Chondrocyte (in vitro differentiated cells): ENCODE results near the gene TTBK1. TPM values are rescaled to one million over a fixed set of nuclear protein-coding genes. Genes with fewer than 3 reads are reported as not detected.

Experiments
- DNase-seq: peaks from one replicate; pipeline ENCODE4 v3.0.0; 2021; ENCODE audit warnings: mixed read lengths, low spot score
- H3K27ac Mint-ChIP-seq: one replicate; pipeline ENCODE4 v1.8.0; 2021; ENCODE audit warnings: mild to moderate bottlenecking, moderate library complexity, mixed read lengths; ENCODE audit not compliant: unreplicated experiment
- H3K27me3 Mint-ChIP-seq: 2 replicates; pipeline ENCODE4 v1.8.0; 2021; ENCODE audit warnings: low read depth, mixed read lengths
- H3K36me3 Mint-ChIP-seq: 2 replicates; pipeline ENCODE4 v1.8.0; 2021; ENCODE audit warnings: low read depth, mixed read lengths
- H3K4me1 Mint-ChIP-seq: 2 replicates; pipeline ENCODE4 v1.8.0; 2021; ENCODE audit warnings: low read depth, mild to moderate bottlenecking, mixed read lengths
- H3K4me3 Mint-ChIP-seq: one replicate; pipeline ENCODE4 v1.8.0; 2021; ENCODE audit warnings: mild to moderate bottlenecking, moderate library complexity, mixed read lengths; ENCODE audit not compliant: unreplicated experiment
- H3K9me3 Mint-ChIP-seq: 2 replicates; pipeline ENCODE4 v1.8.0; 2021; ENCODE audit warnings: low read depth, mixed read lengths
- CTCF ChIP-seq: fragments of 200-600 bp; sonication (generic); IDR thresholded peaks from 2 replicates; pipeline ENCODE4 v1.5.0; 2021; ENCODE audit warnings: antibody characterized with exemption, mild to moderate bottlenecking, moderate library complexity
- total RNA-seq: library from RNA; stranded (reverse); gene quantifications from 3 replicates; pipeline ENCODE4 v1.2.1, GENCODE V29; 2021

TTBK1 gene
- total RNA-seq, 1 donor from 2014 or later, result 0.07 TPM

GRCh38 chr6:43308990-43309477 lies 65.8 kb downstream of the TTBK1 start:
- H3K27ac Mint-ChIP-seq, result no peak overlapping the region
- TF ChIP-seq CTCF, result no peak
- peaks cover 7% of the 10 kb centered on the region for H3K27me3 Mint-ChIP-seq
- DNase-seq, result no peak
- H3K4me1 Mint-ChIP-seq, result peaks cover 7% of the 10 kb centered on the region
- H3K36me3 Mint-ChIP-seq, result no peaks in the 10 kb centered on the region
- no peaks in the 10 kb centered on the region for H3K9me3 Mint-ChIP-seq
- peak overlapping the region; percentile 66 for H3K4me3 Mint-ChIP-seq

GRCh38 chr6:43310134-43310533 lies 66.9 kb downstream of the TTBK1 start:
- TF ChIP-seq CTCF, result no peak
- H3K9me3 Mint-ChIP-seq, result no peaks in the 10 kb centered on the region
- DNase-seq, result no peak
- no peak overlapping the region for H3K27ac Mint-ChIP-seq
- no peak overlapping the region for H3K4me3 Mint-ChIP-seq
- H3K27me3 Mint-ChIP-seq, result peaks cover 7% of the 10 kb centered on the region
- no peaks in the 10 kb centered on the region for H3K36me3 Mint-ChIP-seq
- H3K4me1 Mint-ChIP-seq, result peaks cover 7% of the 10 kb centered on the region

- DNase-seq, result no peak
- Mint-ChIP-seq H3K4me3 (no peak overlapping the region), H3K4me1 (peaks cover 7% of the 10 kb centered on the region), H3K27me3 (peaks cover 7% of the 10 kb centered on the region), H3K27ac (no peak overlapping the region), H3K36me3 (no peaks in the 10 kb centered on the region), H3K9me3 (no peaks in the 10 kb centered on the region)
- no peak for TF ChIP-seq CTCF
These were observed 67.3 kb downstream of the TTBK1 start for GRCh38 chr6:43310624-43311023.

- Mint-ChIP-seq H3K4me1 (peaks cover 7% of the 10 kb centered on the region), H3K4me3 (no peak overlapping the region), H3K27me3 (peaks cover 9% of the 10 kb centered on the region), H3K27ac (no peak overlapping the region), H3K9me3 (no peaks in the 10 kb centered on the region), H3K36me3 (peaks cover 2% of the 10 kb centered on the region)
- TF ChIP-seq CTCF, result no peak
- DNase-seq, result no peak
These were observed 68.4 kb downstream of the TTBK1 start for GRCh38 chr6:43311666-43312065.

GRCh38 chr6:43313813-43314212 lies 70.5 kb downstream of the TTBK1 start:
- Mint-ChIP-seq H3K27me3 (peaks cover 6% of the 10 kb centered on the region), H3K36me3 (peaks cover 2% of the 10 kb centered on the region), H3K4me3 (no peak overlapping the region), H3K9me3 (no peaks in the 10 kb centered on the region), H3K27ac (no peak overlapping the region), H3K4me1 (peaks cover 1% of the 10 kb centered on the region)
- DNase-seq, result no peak
- TF ChIP-seq CTCF, result no peak
